PC-3 (cell line): ENCODE results near the gene SF3A1.
"Not testable (repeated sequence)": the region's sequence is repeated elsewhere in the genome, so short reads cannot be mapped to it uniquely, and the experiment has no call there.

Experiments used
- CTCF ChIP-seq: fragments of 300-600 bp; sonication (generic); conservative IDR thresholded peaks from 2 replicates; pipeline ENCODE4 v1.5.1; 2017; ENCODE audit warnings: antibody characterized with exemption, low read depth, mild to moderate bottlenecking, low read length
- EZH2 ChIP-seq: fragments of 300-600 bp; sonication (generic); IDR thresholded peaks from one replicate; pipeline ENCODE4 v1.6.1; 2017; ENCODE audit warnings: antibody characterized with exemption, mild to moderate bottlenecking, low read length; ENCODE audit not compliant: unreplicated experiment
- EZH2phosphoT487 ChIP-seq: fragments of 300-600 bp; sonication (generic); IDR thresholded peaks from 2 replicates; pipeline ENCODE4 v1.6.1; 2018; ENCODE audit warnings: mild to moderate bottlenecking, antibody characterized with exemption, low read length, borderline replicate concordance

GRCh38 chr22:30338341-30338740, 18.4 kb downstream of the SF3A1 start:
- not testable (repeated sequence) for TF ChIP-seq CTCF, EZH2phosphoT487, EZH2
